A172 (cell line): ENCODE results near the gene TRIM25. TPM values are rescaled to one million over a fixed set of nuclear protein-coding genes. Genes with fewer than 3 reads are reported as not detected.

ENCODE experiments used
- DNase-seq: peaks from one replicate; pipeline ENCODE4 v3.0.0-alpha.2; 2015; ENCODE audit warnings: low spot score
- total RNA-seq: library from RNA; depleted of rRNA; stranded (reverse); fragments of >200 nt; shearing (Covaris generic); gene quantifications from 2 replicates; pipeline ENCODE4 v1.2.3, GENCODE V29; 2014; rRNA removed

The TRIM25 gene
- total RNA-seq, 1 experiment from 2014 or later = 27.2 TPM

DNA sequence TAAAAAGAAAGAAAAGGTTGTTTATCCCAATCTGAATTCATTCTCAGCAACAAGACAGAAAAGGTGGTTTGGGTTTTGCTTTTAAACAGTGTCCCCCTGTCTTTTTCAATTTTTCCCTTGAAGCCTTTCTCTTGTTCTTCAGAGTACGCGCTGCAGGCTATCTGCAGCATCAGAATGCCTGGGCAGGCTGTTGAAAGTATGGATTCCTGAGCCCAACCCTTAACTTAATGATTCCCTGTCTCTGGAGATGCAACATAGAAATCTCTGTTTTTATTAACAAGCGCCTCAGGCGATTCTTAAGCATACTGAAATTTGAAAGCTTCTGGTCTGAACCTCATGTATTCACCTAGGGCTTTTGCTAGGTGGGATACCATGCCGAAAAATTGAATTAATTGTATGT is 47.8 kb downstream of the TRIM25 start:
- no peak for DNase-seq

DNA sequence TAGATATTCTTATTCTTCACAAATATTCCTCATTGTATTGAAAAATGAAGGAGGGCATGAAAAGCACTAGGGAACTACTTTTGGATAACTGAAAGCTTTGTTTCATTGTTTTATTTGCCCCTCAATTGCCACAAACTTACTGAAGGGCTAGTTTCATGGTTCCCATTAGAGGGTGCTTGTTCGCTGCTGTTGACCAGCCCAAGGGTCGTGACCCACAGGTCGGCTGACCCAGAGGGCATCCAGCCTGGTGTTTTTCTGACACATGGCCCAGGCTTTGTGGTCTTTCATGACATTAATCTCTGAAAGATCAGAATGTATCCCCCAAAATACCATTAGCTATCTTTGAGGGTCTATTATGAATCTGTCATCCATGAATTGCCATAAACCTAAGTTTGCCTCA is 49.9 kb downstream of the TRIM25 start:
- no peak for DNase-seq

DNA sequence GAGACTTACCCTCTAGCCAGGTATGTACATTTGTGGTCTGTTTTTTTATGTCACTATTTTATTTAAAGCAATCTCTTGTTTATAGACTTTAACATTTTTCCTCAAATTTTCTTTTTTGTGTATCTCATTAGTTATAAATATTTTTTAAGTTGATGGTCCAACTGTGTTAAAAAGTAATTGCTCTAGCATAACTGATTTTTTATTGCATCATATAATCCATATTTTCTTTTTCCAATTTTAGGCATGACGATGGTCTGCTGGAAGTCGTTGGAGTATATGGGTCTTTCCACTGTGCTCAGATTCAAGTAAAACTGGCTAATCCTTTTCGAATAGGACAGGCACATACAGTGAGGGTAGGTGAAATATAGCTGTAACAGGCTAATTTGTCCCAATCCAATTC is 52.0 kb downstream of the TRIM25 start:
- no peak for DNase-seq

DNA sequence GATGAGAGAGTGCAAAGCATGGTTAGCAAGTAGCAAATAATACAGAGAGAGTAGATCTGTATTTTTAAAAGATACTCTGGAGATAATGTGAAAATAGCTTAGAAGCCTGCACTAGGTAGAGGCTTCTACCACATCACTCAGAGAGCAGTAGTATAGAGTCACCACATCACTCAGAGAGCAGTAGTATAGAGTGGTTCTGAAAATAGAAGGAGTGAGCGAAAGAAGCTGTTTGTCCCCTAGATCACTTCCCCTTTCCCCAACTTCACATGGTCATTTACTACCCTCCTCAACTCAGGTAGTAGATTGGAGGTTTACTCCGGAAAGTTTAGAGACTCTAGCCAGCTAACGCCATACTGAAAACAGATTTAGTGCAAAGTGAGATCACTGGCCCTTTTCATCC is 62.8 kb downstream of the TRIM25 start:
- DNase-seq = no peak

DNA sequence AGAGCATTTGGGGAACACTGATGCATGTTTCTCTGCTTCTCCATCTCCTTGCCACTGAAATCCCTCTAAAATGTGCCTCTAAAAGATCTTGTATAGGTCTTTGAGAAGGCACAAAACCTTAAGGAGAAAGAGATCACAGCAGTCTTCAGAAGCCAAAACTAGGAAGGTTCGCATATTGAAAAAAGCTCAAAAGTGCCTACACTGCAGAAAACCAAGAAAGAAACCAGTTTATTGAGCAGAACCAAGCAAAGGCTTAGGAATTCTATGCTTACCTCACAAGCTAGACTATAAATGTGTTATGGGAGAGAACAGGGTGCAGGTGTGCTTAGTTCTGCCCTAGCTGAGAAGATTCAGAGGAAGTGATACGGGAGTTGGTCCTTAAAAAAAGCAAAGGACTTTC is 63.3 kb downstream of the TRIM25 start:
- DNase-seq = no peak

DNA sequence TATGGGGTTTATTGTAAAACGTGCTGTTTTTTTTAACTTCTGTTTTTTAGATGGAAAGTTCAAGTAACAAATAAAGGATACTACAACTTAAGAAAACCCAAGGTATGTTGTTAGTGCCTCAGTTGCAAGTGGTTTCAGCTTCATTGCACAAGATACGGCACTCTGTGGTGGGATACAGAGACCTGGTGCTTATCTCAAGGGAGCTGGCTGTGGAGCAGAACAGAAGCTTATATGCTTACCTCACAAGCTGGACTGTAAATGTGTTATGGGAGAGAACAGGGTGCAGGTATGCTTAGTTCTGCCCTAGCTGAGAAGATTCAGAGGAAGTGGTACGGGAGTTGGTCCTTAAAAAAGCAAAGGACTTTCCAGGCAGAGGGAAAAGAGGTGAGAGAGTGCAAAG is 64.7 kb downstream of the TRIM25 start:
- DNase-seq = no peak

DNA sequence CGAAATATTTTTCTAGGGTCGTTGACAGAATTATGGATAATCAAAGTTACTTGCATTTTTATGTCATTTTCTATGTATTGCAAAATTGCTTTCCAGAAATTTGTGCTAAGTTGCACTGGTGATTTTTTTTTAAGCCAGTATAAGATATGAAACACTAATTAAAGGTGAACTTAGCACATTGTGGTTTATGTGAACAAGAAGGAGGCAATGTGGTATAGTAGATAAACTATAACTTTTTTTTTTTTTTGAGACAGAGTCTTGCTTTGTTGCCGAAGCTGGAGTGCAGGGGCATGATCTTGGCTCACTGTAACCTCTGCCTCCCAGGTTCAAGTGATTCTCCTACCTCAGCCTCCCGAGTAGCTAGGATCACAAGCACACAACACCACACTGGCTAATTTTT is 66.7 kb downstream of the TRIM25 start:
- no peak for DNase-seq

DNA sequence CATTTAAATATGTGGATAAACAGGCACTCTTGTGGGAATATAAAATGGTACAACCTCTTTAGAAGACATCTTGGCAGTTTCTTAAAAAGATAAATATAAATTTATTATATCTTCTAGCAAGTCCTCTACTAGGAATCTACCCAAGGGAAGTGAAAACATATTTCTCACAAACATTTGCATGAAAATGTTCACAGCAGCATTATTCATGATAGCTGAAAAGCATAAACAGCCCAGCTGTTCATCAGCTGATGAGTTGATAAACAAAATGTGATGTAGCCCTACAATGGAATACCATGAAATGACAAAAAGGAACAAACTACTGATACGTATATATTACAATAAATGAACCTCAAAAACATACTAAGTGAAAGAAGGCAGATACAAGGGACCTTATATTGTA is 67.9 kb downstream of the TRIM25 start:
- no peak for DNase-seq

DNA sequence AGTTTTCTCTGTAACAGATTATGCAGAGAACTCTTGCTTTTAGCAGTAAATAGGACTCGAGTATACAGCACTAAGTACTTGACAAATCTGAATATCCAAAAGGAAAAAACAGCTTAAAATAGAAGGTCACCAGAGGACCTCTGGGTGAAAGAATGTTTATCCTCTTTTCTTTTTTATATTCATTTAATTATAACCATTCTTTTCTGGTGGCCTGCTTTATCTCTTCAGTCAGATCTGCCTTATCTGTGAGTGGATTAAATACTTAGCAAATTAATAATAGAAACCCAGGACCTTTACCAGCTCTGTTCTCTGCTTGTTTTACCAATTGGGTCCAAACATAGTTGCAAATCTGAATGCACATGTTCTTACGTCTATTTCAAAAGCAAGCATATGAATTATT is 71.3 kb downstream of the TRIM25 start:
- DNase-seq = no peak

DNA sequence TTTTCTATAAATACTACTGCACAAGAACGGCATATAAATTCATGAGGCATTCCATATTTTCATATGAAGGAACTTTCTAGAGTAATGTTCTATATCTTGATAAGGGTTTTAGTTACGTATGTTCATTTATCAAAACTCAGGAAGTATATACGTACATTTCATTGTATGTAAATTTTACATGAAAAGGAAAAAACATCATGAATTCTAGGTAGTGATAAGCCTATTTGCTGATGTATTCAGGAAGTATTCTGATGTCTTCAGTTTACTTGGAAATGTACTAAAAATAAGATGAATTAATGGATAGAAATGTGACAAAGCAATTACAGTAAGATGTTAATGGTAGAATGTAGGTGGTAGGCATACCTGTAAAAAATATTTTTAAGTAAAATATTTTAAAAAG is 75.2 kb downstream of the TRIM25 start:
- DNase-seq = no peak

Other genes starting within 250 kb of the TRIM25 start
- 0.76 and 1.8 TPM in 2 replicates for gene C17orf67, start 80.1 kb downstream of the TRIM25 start, total RNA-seq
- gene DGKE, start 79.9 kb downstream of the TRIM25 start, total RNA-seq = 3.2 and 7.1 TPM in 2 replicates
- 28.0 and 28.8 TPM in 2 replicates for gene COIL, start 47.0 kb upstream of the TRIM25 start, total RNA-seq
- gene SCPEP1, start 64.1 kb upstream of the TRIM25 start, total RNA-seq = 100 and 126 TPM in 2 replicates
- 22.0 and 38.5 TPM in 2 replicates for gene AKAP1, start 171.2 kb upstream of the TRIM25 start, total RNA-seq